NOMO-1 (cell line): Measurements from ENCODE around the gene AKR1D1.
"Not testable (repeated sequence)": the region's sequence is repeated elsewhere in the genome, so short reads cannot be mapped to it uniquely, and the experiment has no call there.

Experiments used
- DNase-seq, 2 experiments: peaks; one replicate each; lab custom pipeline; 2025; ENCODE audit not compliant: unreplicated experiment in 2 of 2; lab: John Stamatoyannopoulos, UW

The AKR1D1 gene

DNA sequence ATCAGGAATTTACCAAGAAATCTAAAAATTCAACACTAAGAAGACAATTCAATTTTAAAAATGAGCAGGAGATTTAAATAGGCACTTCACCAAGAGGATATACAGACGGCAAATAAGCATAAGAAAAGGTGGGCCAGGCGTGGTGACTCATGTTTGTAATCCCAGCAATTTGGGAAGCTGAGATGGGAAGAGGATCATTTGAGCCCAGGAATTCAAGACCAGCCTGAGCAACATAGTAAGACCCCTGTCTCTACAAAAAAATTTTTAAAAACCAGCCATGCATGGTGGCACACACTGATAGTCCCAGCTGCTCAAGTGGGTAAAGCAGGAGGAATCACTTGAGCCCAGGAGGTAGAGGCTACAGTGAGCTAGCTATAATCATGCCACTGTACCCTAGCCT lies 3.5 kb upstream of the AKR1D1 start:
- DNase-seq = no peak

DNA sequence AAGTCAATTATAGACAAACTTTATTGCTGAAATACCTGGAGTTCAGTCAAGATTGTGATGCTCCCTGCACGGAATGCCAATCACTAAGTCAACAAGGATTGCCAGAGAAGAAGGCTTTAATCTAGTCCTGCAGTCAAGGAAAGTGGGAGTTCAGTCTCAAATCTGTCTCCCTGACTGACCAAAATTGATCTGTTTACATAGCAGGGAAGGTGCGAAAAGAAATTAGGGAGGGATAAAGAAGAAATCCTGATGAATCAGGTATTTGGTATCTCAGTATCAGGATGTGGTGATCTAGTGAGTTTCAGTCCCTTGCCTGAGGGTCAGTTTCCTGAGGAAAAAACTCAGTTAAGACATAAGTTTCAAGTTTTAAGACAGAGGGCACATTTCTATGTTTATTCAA lies 2.1 kb upstream of the AKR1D1 start:
- DNase-seq = no peak

DNA sequence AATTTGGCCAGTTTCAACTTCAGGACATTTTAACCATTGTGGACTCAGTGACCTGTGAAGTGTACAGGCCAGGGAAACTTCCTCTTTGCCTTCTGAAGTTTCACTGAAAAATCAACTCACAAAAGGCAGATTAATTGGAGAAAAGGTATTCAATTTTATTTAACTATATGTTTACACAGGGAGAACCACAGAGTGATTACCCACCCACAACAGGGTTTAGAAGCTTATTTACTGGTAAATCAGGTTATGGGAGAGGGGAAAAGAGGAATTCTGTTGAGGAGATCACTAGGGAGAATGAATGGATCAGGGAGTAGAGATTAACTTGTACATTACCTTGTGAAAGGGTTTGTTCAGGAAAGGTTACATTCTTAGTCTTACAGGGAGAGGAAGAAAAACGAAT lies 1.7 kb upstream of the AKR1D1 start:
- DNase-seq = no peak

DNA sequence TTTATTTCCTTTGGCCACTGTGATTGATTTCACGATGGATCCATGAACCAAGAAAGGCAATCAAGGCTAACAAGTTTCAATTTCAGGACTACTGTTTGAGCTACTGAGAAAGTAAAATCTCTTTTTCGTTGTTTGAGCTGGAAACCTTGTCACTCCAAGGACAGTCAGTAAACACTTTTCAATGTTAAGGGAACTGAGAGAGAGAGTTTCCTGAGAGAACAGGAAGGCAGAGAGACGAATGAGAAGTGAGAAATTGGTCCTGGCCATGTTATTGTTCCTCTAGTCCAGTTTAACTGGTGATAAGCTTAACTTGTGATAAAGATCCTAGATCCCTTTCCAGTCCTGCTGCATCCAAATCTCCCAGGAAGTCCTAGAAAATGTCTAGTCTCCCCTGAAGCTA lies 909 bp upstream of the AKR1D1 start:
- no peak for DNase-seq

DNA sequence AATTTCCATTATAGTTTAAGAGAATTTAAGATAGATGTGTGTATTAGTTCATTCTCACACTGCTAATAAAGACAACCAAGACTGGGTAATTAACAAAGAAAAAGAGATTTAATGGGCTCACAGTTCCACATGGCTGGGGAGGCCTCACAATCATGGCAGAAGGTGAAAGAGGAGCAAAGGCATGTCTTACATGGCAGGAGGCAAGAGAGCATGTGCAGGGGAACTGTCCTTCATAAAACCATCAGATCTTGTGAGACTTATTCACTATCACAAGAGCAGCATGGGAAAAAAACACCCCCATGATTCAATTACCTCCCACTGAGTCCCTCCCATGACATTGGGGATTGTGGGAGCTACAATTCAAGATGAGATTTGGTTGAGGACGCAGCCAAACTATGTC lies 473 bp upstream of the AKR1D1 start:
- DNase-seq = not testable (repeated sequence)

DNA sequence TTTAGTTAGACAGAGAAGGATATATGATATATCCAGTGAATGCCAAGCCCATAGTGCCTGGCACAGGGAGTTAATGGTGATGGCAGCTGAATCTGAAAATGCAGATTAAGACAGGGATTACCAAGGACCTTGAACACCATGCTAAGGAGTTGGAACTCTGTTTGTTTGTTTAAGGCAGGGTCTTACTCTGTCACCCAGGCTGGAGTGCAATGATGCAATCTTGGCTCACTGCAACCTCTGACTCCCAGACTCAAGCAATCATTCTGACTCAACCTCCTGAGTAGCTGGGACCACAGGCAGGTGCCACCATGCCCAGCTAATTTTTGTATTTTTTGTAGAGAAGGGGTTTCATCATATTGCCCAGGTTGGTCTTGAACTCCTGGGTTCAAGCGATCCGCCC lies 1.6 kb downstream of the AKR1D1 start:
- no peak for DNase-seq

DNA sequence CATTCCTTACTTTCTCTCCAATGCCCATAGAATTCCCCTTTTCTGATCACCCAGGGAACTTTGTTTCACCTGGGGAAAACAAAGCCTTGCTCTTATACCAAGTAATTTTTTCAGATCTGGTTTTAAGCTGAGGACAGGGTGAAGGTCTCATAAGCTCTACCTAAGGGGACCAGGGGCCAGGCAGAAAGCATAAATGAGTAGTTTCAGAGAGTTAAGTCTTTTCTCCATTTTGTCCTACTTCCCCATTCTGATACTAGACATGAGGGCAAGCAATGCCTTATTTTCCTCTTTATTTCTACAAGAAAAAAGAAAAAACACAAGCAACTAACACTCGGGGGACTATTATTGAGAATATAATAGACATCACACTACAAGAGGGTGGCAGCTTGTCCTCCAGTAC lies 2.9 kb downstream of the AKR1D1 start:
- no peak for DNase-seq

DNA sequence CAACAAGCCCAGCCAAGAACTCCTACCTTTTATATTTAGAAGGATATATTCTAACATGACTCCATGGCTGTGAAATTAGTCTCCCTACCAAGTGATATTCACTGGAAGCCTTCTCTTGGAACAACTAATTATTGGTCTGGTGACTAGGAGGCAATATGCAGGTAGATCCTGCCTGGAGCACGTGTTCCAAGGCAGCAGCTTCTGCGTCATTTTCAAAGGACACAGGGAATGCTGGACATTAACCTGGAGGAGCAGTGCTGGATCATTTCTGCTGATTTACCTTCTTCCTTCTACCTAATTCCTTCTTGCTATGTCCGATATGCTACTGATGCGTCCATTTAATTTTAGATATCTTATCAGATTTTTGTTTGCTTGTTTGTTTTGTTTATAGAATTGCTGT lies 5.6 kb downstream of the AKR1D1 start:
- no peak for DNase-seq

DNA sequence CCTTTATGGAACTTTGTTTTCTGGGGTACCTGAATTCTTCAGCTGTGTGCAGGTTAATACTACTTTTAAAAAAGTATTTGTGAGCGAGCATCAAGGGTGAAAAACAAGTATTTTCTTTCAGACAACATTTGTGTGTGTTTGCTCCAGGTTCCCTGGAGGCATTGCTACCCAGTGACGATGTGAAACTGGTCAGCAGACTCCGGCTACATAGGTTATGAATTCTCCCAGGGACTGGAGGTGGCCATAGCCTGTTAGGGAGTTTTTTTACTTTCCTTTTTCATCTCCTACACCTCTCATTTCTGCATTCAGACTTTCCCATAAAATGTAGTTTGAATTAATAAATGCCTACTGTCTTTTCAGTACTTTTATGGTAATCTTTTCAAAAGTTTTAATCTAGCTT lies 7.6 kb downstream of the AKR1D1 start:
- DNase-seq = no peak

DNA sequence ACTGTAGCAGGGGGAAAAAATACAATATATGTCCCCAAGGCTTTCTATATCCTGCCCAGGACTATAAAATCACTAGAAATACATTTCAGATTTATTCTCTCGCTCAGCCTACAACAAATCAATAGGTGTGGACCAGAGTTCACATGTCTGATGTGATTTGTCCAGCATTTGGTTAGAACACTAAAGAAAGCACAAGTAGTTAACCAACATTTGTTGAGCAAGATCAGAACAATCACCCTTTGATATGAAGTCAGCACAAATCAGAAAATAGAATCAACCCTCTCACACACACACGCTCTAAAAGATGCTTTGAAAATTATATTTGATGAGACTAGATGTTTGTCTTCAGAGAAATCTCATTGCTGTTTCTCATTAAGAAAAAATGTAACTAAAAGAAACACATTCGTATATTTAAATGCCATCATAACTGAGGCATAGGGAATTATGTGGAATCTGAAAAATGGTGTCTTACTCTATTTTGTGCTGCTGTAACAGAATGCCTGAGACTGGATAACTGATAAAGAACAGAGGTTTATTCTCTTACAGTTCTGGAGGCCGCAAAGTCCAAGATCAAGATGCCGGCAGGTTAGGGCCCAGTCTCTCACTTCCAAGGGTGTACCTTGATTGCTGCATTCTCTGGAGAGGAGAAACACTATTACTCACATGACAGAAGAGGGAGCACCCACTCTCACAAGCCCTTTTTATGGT lies 10.5 kb downstream of the AKR1D1 start:
- DNase-seq = no peak

DNA sequence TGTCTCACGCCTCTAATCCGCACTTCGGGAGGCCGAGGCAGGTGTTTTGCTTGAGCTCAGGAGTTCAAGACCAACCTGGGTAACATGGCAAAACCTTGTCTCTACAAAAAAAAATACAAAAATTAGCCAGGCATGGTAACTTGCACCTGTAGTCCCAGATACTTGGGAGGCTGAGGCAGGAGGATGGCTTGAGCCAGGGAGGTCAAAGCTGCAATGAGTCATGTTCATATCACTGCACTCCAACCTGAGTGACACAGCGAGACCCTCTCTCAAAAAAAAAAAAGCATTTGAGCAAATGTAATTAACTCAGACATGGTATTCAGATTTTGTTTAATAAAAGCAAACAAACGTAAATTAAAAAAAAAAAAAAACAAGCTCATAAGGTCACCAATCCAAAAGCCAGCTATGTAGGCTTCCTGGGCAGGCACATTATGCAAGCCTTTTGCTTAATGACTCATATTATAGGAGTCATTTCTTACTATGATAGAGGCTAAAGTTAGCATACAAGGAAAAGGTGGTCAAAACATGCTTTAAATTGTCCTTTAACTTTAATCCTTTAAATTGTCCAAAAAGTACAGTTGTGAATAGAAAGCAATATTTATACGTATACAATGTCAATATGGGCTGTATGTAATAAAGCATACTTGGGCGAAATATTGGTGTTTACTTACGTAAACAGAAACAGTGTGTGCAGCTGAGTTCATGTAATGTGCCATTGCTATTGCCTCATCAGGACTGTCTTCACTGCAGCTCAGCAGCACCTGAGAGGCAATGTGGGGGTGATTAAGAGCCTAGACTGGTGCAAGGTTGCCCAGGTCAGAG lies 13.0 kb downstream of the AKR1D1 start:
- DNase-seq = no peak

DNA sequence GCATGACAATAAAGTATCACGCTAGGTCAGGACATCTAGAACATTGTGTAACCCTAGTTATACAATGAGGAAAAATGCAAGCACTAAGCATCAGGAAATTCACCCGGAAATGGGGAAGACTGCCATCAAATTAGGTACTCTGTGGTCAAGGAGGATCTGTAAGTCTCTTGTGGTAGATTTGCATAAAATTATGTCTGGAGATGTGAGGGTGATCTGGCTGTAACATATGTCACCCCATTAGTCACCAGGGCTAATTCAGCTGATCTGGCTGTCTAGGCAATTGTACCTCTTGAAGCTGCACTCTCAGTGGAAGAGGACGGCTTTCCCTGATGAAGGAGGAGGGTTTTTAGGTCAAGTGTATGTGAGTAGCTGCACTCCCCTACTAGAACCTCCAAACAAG lies 14.8 kb downstream of the AKR1D1 start:
- DNase-seq = peak in 1 of 2 experiments; percentile 7

DNA sequence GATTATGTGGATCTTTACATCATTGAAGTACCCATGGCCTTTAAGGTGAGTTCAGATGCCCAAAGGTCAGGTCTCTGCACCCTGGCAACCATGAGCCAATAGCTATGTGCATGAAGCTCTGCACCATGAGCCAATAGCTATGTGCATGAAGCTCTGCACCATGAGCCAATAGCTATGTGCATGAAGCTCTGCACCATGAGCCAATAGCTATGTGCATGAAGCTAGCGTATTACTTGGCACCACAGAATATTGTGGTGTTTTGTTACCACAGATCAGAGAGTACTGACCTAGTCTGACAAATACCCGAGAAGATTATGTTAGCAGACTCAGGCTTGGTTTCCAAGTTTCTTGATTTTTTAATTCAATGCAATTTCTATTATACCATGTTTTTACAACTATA lies 15.6 kb downstream of the AKR1D1 start:
- DNase-seq = not testable (repeated sequence)

DNA sequence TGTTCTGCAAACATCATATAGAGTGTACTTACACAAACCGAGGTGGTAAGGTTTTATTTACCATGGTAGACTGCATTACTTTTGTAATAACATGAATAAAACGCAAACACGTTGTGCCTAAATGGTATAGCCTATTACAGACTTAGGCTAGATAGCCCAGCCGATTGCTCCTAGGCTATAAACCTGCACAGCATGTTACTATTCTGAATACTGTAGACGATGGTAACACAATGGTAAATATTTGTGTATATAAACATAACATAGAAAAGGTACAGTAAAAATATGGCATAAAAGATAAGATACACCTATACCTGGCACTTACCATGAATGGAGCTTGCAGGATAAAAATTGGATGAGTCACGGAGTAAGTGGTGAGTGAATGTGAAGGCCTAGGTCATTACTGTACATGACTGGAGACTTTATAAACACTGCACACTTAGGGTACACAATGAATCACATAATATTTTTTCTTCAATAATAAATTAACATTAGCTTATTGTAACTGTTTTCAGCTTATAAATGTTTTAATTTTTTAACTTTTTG lies 16.3 kb downstream of the AKR1D1 start:
- no peak for DNase-seq

DNA sequence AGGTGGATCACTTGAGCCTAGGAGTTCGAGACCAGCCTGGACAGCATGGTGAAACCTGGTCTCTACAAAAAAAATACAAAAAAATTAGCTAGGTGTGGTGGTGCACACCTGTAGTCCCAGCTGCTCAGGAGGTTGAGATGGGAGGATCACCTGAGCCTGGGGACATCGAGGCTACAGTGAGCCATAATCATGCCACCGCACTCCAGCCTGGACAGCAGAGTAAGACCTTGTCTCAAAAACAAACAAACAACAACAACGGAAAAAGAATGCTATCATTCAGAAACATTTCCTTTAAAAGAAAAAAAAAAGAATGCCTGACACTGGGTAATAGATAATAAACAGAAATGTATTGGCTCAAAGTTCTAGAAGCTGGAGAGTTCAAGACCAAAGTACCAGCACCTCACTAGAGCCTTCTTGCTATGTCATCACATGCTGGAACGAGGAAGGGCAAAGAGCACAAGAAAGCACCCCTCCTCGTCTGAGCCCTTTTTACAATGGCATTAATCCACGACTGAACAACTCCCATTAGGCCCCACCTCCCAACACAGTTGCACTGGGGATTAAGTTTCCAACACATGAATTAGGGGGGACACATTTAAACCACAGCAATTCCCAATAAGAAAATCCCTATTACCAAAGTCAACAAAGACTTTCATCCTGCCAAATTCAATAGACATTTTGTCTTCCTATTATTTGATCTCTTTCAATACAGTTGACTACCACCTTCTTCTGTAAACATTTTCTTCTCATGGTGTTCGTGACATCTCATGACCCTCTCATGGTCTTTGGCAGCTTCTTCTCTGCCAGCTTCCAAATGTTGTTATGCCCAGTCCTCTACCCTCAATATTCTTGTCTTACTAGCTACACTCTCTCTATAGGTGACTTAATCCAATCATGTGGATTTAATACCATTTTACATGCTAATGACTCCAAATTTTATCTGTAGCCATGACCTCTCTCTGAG lies 20.0 kb downstream of the AKR1D1 start:
- DNase-seq = no peak

DNA sequence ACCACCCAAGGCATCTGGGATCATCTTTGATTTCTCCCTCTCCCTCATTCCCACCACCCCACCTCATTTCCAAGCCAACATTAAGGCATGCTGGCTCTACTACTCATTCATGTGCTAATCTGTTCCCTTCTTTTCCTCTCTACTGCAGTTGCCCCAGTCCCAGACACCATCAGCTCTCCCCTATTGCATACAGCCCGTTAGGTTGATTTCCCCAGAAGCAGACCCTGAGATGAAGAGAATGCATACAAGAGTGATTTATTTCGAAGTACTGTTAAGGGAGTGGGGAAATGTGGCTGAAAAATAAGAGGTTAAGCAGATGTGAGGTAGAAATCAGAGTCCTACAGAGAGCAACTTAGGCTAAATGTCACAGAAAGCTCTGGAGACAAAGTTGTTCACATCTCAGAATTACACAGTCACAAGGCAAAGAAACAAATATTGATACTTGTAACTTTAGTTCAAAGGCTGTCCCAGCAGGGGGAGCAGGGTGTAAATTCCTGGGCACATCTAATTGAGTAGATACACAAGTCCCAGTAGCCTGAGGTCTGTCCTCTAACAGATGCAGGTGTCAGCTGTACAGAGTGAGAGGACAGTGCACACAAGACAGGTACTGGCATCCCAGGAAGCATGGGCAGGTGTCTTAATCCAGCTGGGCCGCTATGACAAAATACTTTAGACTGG lies 20.9 kb downstream of the AKR1D1 start:
- peak in 1 of 2 experiments; percentile 4 for DNase-seq

DNA sequence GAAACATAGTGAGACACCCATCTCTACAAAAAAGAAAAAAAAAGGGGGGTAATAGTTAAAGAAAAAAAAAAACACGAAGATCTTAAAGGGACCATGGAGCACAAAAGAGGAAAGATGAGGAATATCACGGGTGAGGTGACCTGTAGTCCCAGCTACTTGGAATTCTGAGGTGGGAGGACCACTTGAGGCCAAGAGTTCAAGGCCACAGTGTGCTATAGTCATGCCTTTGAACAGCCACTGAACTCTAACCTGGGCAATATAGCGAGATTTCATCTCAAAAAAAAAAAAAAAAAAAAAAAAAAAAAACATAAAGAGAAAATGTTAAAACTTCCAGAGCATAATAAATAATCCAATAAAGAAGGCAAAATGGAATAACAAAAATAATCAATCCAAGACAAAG lies 23.6 kb downstream of the AKR1D1 start:
- DNase-seq = no peak

DNA sequence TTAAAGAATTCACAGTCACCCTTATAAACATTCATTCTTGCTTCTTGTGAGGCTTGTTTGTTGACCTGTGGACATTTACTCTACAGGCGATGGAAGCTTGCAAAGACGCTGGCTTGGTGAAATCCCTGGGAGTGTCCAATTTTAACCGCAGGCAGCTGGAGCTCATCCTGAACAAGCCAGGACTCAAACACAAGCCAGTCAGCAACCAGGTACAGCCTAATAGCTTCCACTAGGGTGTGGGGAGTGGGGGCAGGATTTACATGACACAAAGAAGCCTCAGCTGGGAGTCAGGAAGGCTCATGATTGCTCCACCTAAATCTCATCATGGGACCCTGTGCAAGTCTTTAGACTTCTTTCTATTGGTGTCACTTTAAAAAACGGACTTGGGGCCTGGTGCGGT lies 29.0 kb downstream of the AKR1D1 start:
- no peak for DNase-seq

DNA sequence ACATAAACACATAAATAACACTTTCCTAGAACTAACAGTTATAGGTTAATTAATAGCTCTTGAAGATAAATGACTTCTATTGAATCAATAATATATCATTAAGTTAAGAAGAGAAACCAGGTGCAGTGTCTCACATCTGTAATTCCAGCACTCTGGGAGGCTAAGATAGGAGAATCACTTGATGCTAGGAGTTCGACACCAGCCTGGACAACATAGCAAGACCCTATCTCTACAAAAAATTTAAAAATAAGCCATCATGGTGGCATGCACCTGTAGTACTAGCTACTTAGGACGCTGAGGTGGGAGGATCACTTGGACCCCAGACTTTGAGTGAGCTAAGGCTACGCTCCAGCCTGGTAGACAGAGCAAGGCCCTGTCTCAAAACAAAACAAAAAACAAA lies 38.8 kb downstream of the AKR1D1 start:
- DNase-seq = no peak

DNA sequence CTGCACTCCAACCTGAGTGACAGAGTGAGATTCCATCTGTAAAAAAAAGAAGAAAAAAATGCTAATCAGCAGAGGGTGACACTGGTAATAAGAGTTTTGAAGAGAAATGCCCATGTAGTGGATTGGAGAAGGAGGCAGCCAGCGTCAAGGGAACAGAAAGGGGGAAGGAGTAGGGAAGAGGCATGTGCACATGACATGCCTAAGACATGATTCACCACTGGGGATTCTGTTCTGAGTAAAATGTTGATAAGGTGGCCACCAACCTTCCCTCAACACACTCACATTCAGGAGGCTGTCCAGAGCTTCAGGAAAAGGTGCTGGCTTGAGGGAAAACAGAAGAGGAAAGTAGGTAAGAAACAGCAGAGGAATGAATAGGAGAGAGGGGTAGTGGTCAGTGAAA lies 39.9 kb downstream of the AKR1D1 start:
- DNase-seq = no peak
